ENCODE measurements around the gene PARD3.

- TF ChIP-seq CTCF (IDR thresholded peaks at IDR 0.05) (no peak), POLR2A (IDR thresholded peaks at IDR 0.05) (no peak)
These were observed 171.5 kb downstream of the PARD3 start for GRCh38 chr10:34643620-34644019.
